Measurements from ENCODE around the gene NANOS1.
"Not testable (repeated sequence)": the region's sequence is repeated elsewhere in the genome, so short reads cannot be mapped to it uniquely, and the experiment has no call there.

NANOS1 gene

GRCh38 chr10:119022846-119023552 lies 6.5 kb upstream of the NANOS1 start:
- CTCF ChIA-PET = interaction anchor here (1.0 kb wide), 1 partner anchor 302 kb away, joined by 3 read pairs; no protein-coding TSS in a partner anchor
- no peak overlapping the region for H3K4me3 ChIP-seq (ENCODE audit: low read depth, low read length)
- DNase-seq (ENCODE audit: low read depth, low spot score) = no peak
- TF ChIP-seq CTCF (IDR thresholded peaks at IDR 0.05; ENCODE audit: insufficient read depth, low read length, missing control alignments) = no peak
- POLR2A ChIA-PET = interaction anchor here (0.8 kb wide), 1 partner anchor 269 kb away, joined by 3 read pairs; no protein-coding TSS in a partner anchor

- TF ChIP-seq CTCF (IDR thresholded peaks at IDR 0.05; ENCODE audit: insufficient read depth, low read length, missing control alignments) = no peak
- CTCF ChIA-PET = interaction anchor here (1.0 kb wide), 1 partner anchor 302 kb away, joined by 3 read pairs; no protein-coding TSS in a partner anchor
- H3K4me3 ChIP-seq (ENCODE audit: low read depth, low read length) = peak overlapping the region; percentile 8; the same call in 1 of the 2 replicates
- POLR2A ChIA-PET = no interaction called here
- DNase-seq (ENCODE audit: low read depth, low spot score) = no peak
Measured at GRCh38 chr10:119023553-119023868, 6.0 kb upstream of the NANOS1 start.

GRCh38 chr10:119024882-119025281 lies 4.6 kb upstream of the NANOS1 start:
- no peak for DNase-seq (ENCODE audit: low read depth, low spot score)
- no peak overlapping the region for H3K4me3 ChIP-seq (ENCODE audit: low read depth, low read length)
- TF ChIP-seq CTCF (IDR thresholded peaks at IDR 0.05; ENCODE audit: insufficient read depth, low read length, missing control alignments) = no peak
- ChIA-PET CTCF (interaction anchor here (0.5 to 1.3 kb wide), 2 partner anchors 280 to 456 kb away, joined by 3 to 4 read pairs; no protein-coding TSS in a partner anchor), POLR2A (no interaction called here)

GRCh38 chr10:119025336-119025735 lies 4.2 kb upstream of the NANOS1 start:
- ChIA-PET POLR2A (no interaction called here), CTCF (interaction anchor here (0.5 to 1.3 kb wide), 2 partner anchors 280 to 456 kb away, joined by 3 to 4 read pairs; no protein-coding TSS in a partner anchor)
- no peak for TF ChIP-seq CTCF (IDR thresholded peaks at IDR 0.05; ENCODE audit: insufficient read depth, low read length, missing control alignments)
- H3K4me3 ChIP-seq (ENCODE audit: low read depth, low read length) = no peak overlapping the region
- no peak for DNase-seq (ENCODE audit: low read depth, low spot score)

- ChIA-PET POLR2A (no interaction called here), CTCF (interaction anchor here (1.3 kb wide), 1 partner anchor 457 kb away, joined by 4 read pairs; no protein-coding TSS in a partner anchor)
- no peak overlapping the region for H3K4me3 ChIP-seq (ENCODE audit: low read depth, low read length)
- no peak for TF ChIP-seq CTCF (IDR thresholded peaks at IDR 0.05; ENCODE audit: insufficient read depth, low read length, missing control alignments)
- DNase-seq (ENCODE audit: low read depth, low spot score) = no peak
Measured at GRCh38 chr10:119025776-119026175, 3.7 kb upstream of the NANOS1 start.

- no peak overlapping the region for H3K4me3 ChIP-seq (ENCODE audit: low read depth, low read length)
- no peak for DNase-seq (ENCODE audit: low read depth, low spot score)
- POLR2A ChIA-PET = no interaction called here
- CTCF ChIA-PET = interaction anchor here (1.3 kb wide), 1 partner anchor 458 kb away, joined by 4 read pairs; no protein-coding TSS in a partner anchor
- no peak for TF ChIP-seq CTCF (IDR thresholded peaks at IDR 0.05; ENCODE audit: insufficient read depth, low read length, missing control alignments)
Measured at GRCh38 chr10:119026301-119027110, 3.0 kb upstream of the NANOS1 start.

- CTCF ChIA-PET = interaction anchor here (0.8 kb wide), 1 partner anchor 22 kb away, joined by 3 read pairs; no protein-coding TSS in a partner anchor
- DNase-seq (ENCODE audit: low read depth, low spot score); POLR2A ChIA-PET; H3K4me3 ChIP-seq (ENCODE audit: low read depth, low read length): not testable (repeated sequence)
Measured at GRCh38 chr10:119028445-119028899, 1.0 kb upstream of the NANOS1 start.

Data from AG04449 (cell line).